HepG2 (cell line): ENCODE measurements around the gene EXPH5. TPM values are rescaled to one million over a fixed set of nuclear protein-coding genes. Genes with fewer than 3 reads are reported as not detected.
A peak's percentile ranks its signal among the peaks of the same experiment; 100 is the strongest.

Experiments used
- CBX2 ChIP-seq, 2 experiments: fragments of 200-600 bp in 1 of 2; sonication (generic); formaldehyde crosslinking in 1 of 2; IDR thresholded peaks; 2 replicates each; pipeline versions ENCODE4 v1.7.0 to v1.8.1; 2018 to 2022; ENCODE audit warnings: low read depth in 2 of 2, low read length in 1 of 2, mild to moderate bottlenecking in 1 of 2, missing genetic modification reagents in 1 of 2
- CERS6 ChIP-seq: sonication (generic); formaldehyde crosslinking; IDR thresholded peaks from 2 replicates; pipeline ENCODE4 v1.5.0; 2020; ENCODE audit warnings: missing genetic modification reagents
- ELF1 ChIP-seq: sonication (generic); formaldehyde crosslinking; IDR thresholded peaks from 2 replicates; pipeline ENCODE4 v1.4.0; 2020; ENCODE audit warnings: missing genetic modification reagents
- NFE2L1 ChIP-seq: sonication (generic); formaldehyde crosslinking; IDR thresholded peaks from 2 replicates; pipeline ENCODE4 v1.4.0; 2020; ENCODE audit warnings: missing genetic modification reagents, mild to moderate bottlenecking, borderline replicate concordance
- NFYB ChIP-seq: sonication (generic); formaldehyde crosslinking; IDR thresholded peaks from 2 replicates; pipeline ENCODE4 v1.4.0; 2020; ENCODE audit warnings: missing genetic modification reagents
- POGK ChIP-seq: sonication (generic); formaldehyde crosslinking; conservative IDR thresholded peaks from 2 replicates; pipeline ENCODE4 v1.8.0; 2022; ENCODE audit warnings: mild to moderate bottlenecking, moderate library complexity, missing genetic modification reagents
- SETDB1 ChIP-seq: sonication (generic); formaldehyde crosslinking; IDR thresholded peaks from 2 replicates; pipeline ENCODE4 v1.5.1; 2020; ENCODE audit warnings: missing genetic modification reagents, mild to moderate bottlenecking, borderline replicate concordance
- SIX4 ChIP-seq: sonication (generic); formaldehyde crosslinking; IDR thresholded peaks from 2 replicates; pipeline ENCODE4 v1.4.0; 2020; ENCODE audit warnings: missing genetic modification reagents
- TGIF2 ChIP-seq: IDR thresholded peaks from 2 replicates; pipeline ENCODE4 v1.6.1; 2016; ENCODE audit warnings: control low read depth, missing compliant biosample characterization
- ZFP36 ChIP-seq: fragments of 150-350 bp; IDR thresholded peaks from 2 replicates; pipeline ENCODE4 v1.6.1; 2018; ENCODE audit warnings: borderline replicate concordance, low read length, low read depth; ENCODE audit not compliant: partially characterized antibody
- ZKSCAN1 ChIP-seq: fragments of 150-350 bp; IDR thresholded peaks from 2 replicates; pipeline ENCODE4 v1.6.1; 2014; ENCODE audit warnings: low read length
- ZNF142 ChIP-seq: sonication (generic); formaldehyde crosslinking; IDR thresholded peaks from 2 replicates; pipeline ENCODE4 v1.4.0; 2020; ENCODE audit warnings: missing genetic modification reagents
- ZNF281 ChIP-seq: sonication (generic); formaldehyde crosslinking; IDR thresholded peaks from 2 replicates; pipeline ENCODE4 v1.4.0; 2020; ENCODE audit warnings: missing genetic modification reagents, borderline replicate concordance
- ZNF530 ChIP-seq: sonication (generic); formaldehyde crosslinking; IDR thresholded peaks from 2 replicates; pipeline ENCODE4 v1.5.0; 2020; ENCODE audit warnings: low read depth, mild to moderate bottlenecking, missing genetic modification reagents
- ZNF558 ChIP-seq: sonication (generic); formaldehyde crosslinking; IDR thresholded peaks from 2 replicates; pipeline ENCODE4 v1.9.0; 2022; ENCODE audit warnings: mild to moderate bottlenecking, missing genetic modification reagents, borderline replicate concordance
- ZNF605 ChIP-seq: sonication (generic); formaldehyde crosslinking; IDR thresholded peaks from 2 replicates; pipeline ENCODE4 v1.8.0; 2022; ENCODE audit warnings: mild to moderate bottlenecking, missing genetic modification reagents
- ZNF775 ChIP-seq: sonication (generic); formaldehyde crosslinking; IDR thresholded peaks from 2 replicates; pipeline ENCODE4 v1.4.0; 2020; ENCODE audit warnings: missing genetic modification reagents, mild to moderate bottlenecking, moderate library complexity, borderline replicate concordance
- polyA plus RNA-seq, 8 experiments: library from polyadenylated mRNA; depleted of rRNA in 3 of 8; stranded (reverse) in 7 of 8; unstranded in 1 of 8; fragments of >200 nt; fragmentation: Illumina TruSeq in 4 of 8; extraction: Trizol in 4 of 8; gene quantifications; 2 replicates each; pipeline versions ENCODE4 v1.2.1 to v1.2.3, GENCODE V29; 2011 to 2016; ENCODE audit warnings: low read depth in 4 of 8, missing spikeins in 1 of 8, mixed read lengths in 1 of 8; ENCODE audit not compliant: insufficient read depth in 1 of 8
- total RNA-seq, 5 experiments: library from RNA; depleted of rRNA; stranded (reverse); fragments of >200 nt; fragmentation: Illumina TruSeq; extraction: Trizol; gene quantifications; 2 replicates each; pipeline ENCODE4 v1.2.3, GENCODE V29; 2016; ENCODE audit warnings: low read depth in 1 of 5

The EXPH5 gene
- total and polyA plus RNA-seq, 2 of the 13 experiments (the other 11 are each of a cell fraction or from before 2014, with no cell fraction given): under 0.01 to 0.02 TPM

GRCh38 chr11:108497317-108498045, 96.1 kb downstream of the EXPH5 start (continued):
- TF ChIP-seq ZNF142: no peak
- no peak for TF ChIP-seq ZKSCAN1
- peak; percentile 51 for TF ChIP-seq ELF1 (CRISPR knock-in tag)
- TF ChIP-seq ZNF558: 0 out of 2 replicates have a peak, but pooled peaks have one; percentile 47
- no peak for TF ChIP-seq ZNF530 (CRISPR knock-in tag)
- no peak for TF ChIP-seq NFYB
- 0 out of 2 replicates have a peak, but pooled peaks have one; percentile 28 for TF ChIP-seq POGK (CRISPR knock-in tag)
- no peak for TF ChIP-seq CBX2 (IDR thresholded peaks at IDR 0.05; ENCODE audit: low read depth, low read length)
- no peak for TF ChIP-seq CBX2 (CRISPR knock-in tag; IDR thresholded peaks at IDR 0.05; ENCODE audit: low read depth)
- TF ChIP-seq TGIF2 (CRISPR knock-in tag): no peak
- peak; percentile 69 for TF ChIP-seq ZNF605 (CRISPR knock-in tag)
- TF ChIP-seq NFE2L1: no peak
- TF ChIP-seq CERS6 (CRISPR knock-in tag): no peak
- peak; percentile 94 for TF ChIP-seq SIX4 (CRISPR knock-in tag)
- TF ChIP-seq ZFP36: no peak
- TF ChIP-seq ZNF281 (CRISPR knock-in tag): no peak; the same call in 1 of the 2 replicates
- TF ChIP-seq ZNF775 (CRISPR knock-in tag): no peak
- no peak for TF ChIP-seq SETDB1
